ENCODE results near the gene CCL20. TPM values are rescaled to one million over a fixed set of nuclear protein-coding genes. Genes with fewer than 3 reads are reported as not detected.

Gene CCL20
- total RNA-seq, 1 donor from 2014 or later: 3.7 TPM

- H3K27me3 ChIP-seq (ENCODE audit: control insufficient read depth, insufficient read depth, low read length): no peaks in the 10 kb centered on the region
- H3K36me3 ChIP-seq (ENCODE audit: control insufficient read depth, insufficient read depth, low read length): no peaks in the 10 kb centered on the region
- DNase-seq (ENCODE audit: low read depth): no peak
- TF ChIP-seq CTCF (IDR thresholded peaks at IDR 0.05; ENCODE audit: insufficient read depth, low read length, severe bottlenecking): no peak
- H3K4me3 ChIP-seq (ENCODE audit: low read depth, low read length): no peak overlapping the region
- no peak for FAIRE-seq
Observed at GRCh38 chr2:227805578-227805977, 8.1 kb upstream of the CCL20 start.

GRCh38 chr2:227808936-227809335 is 4.7 kb upstream of the CCL20 start:
- H3K36me3 ChIP-seq (ENCODE audit: control insufficient read depth, insufficient read depth, low read length): no peaks in the 10 kb centered on the region
- DNase-seq (ENCODE audit: low read depth) (no peak), FAIRE-seq (no peak)
- H3K27me3 ChIP-seq (ENCODE audit: control insufficient read depth, insufficient read depth, low read length): no peaks in the 10 kb centered on the region
- H3K4me3 ChIP-seq (ENCODE audit: low read depth, low read length): no peak overlapping the region
- no peak for TF ChIP-seq CTCF (IDR thresholded peaks at IDR 0.05; ENCODE audit: insufficient read depth, low read length, severe bottlenecking)

GRCh38 chr2:227812001-227812400 is 1.6 kb upstream of the CCL20 start:
- TF ChIP-seq CTCF (IDR thresholded peaks at IDR 0.05; ENCODE audit: insufficient read depth, low read length, severe bottlenecking): no peak
- no peaks in the 10 kb centered on the region for H3K27me3 ChIP-seq (ENCODE audit: control insufficient read depth, insufficient read depth, low read length)
- no peaks in the 10 kb centered on the region for H3K36me3 ChIP-seq (ENCODE audit: control insufficient read depth, insufficient read depth, low read length)
- FAIRE-seq (no peak), DNase-seq (ENCODE audit: low read depth) (no peak)
- no peak overlapping the region for H3K4me3 ChIP-seq (ENCODE audit: low read depth, low read length)

- Histone ChIP-seq H3K36me3 (ENCODE audit: control insufficient read depth, insufficient read depth, low read length) (no peaks in the 10 kb centered on the region), H3K4me3 (ENCODE audit: low read depth, low read length) (no peak overlapping the region), H3K27me3 (ENCODE audit: control insufficient read depth, insufficient read depth, low read length) (no peaks in the 10 kb centered on the region)
- DNase-seq (ENCODE audit: low read depth) (no peak), FAIRE-seq (no peak)
- TF ChIP-seq CTCF (IDR thresholded peaks at IDR 0.05; ENCODE audit: insufficient read depth, low read length, severe bottlenecking): no peak
Observed at GRCh38 chr2:227813229-227813561, 447 bp upstream of the CCL20 start.

- TF ChIP-seq CTCF (IDR thresholded peaks at IDR 0.05; ENCODE audit: insufficient read depth, low read length, severe bottlenecking): no peak
- FAIRE-seq: no peak
- H3K4me3 ChIP-seq (ENCODE audit: low read depth, low read length): peak overlapping the region; percentile 7
- H3K36me3 ChIP-seq (ENCODE audit: control insufficient read depth, insufficient read depth, low read length): no peaks in the 10 kb centered on the region
- DNase-seq (ENCODE audit: low read depth): no peak
- H3K27me3 ChIP-seq (ENCODE audit: control insufficient read depth, insufficient read depth, low read length): no peaks in the 10 kb centered on the region
Observed at GRCh38 chr2:227815066-227815465, 1.4 kb downstream of the CCL20 start.

- H3K4me3 ChIP-seq (ENCODE audit: low read depth, low read length): peak overlapping the region; percentile 25
- FAIRE-seq (no peak), DNase-seq (ENCODE audit: low read depth) (no peak)
- H3K36me3 ChIP-seq (ENCODE audit: control insufficient read depth, insufficient read depth, low read length): no peaks in the 10 kb centered on the region
- TF ChIP-seq CTCF (IDR thresholded peaks at IDR 0.05; ENCODE audit: insufficient read depth, low read length, severe bottlenecking): no peak
- no peaks in the 10 kb centered on the region for H3K27me3 ChIP-seq (ENCODE audit: control insufficient read depth, insufficient read depth, low read length)
Observed at GRCh38 chr2:227816507-227817294, 3.1 kb downstream of the CCL20 start.

Measured in bronchial epithelial cell (primary cell).